ENCODE results near the gene ZNF280D.
"Not testable (repeated sequence)": the region's sequence is repeated elsewhere in the genome, so short reads cannot be mapped to it uniquely, and the experiment has no call there.

ZNF280D gene

DNA sequence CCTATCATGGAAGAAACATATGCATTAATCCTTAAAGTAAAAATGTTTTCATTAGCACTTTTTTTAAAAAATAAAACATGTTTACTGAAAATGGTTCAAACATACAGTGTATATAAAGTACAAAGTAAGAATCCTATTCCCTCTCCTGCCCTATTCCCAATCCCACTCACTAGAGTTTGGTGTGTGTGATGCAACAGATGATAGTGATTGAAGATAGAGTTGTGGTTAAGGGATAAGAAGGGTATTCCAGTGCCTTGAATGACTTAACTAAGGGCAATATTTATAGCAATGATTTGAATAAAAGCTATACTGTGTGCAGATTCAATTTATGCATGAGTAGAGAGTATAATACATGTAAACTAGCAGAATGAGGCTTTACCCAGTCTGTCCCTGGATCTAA lies 18.1 kb downstream of the ZNF280D start:
- no peak for DNase-seq

DNA sequence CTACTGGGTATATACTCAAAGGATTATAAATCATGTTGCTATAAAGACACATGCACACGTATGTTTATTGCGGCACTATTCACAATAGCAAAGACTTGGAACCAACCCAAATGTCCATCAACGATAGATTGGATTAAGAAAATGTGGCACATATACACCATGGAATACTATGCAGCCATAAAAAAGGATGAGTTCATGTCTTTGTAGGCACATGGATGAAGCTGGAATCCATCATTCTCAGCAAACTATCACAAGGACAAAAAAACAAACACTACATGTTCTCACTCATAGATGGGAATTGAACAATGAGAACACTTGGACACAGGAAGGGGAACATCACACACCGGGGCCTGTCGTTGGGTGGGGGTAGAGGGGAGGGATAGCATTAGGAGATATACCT lies 23.8 kb downstream of the ZNF280D start:
- not testable (repeated sequence) for DNase-seq

DNA sequence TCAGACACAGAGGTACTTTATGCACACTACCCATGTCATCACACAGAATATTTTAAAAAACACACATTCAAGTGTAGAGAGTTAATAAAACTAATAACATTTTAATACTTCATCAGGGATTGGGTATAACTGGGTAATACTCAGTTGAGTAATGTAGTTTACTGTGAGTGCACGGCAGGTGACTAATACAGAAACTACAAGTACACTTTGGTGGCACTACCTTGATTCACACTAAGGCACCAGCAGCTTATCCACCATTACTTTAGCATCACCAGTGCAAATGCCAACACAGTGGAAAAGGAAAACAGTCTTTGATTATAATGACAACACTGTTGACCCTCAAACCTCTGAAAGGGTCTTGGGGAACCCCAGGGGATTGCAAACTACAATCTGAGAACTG lies 33.6 kb downstream of the ZNF280D start:
- DNase-seq: peak; percentile 51

DNA sequence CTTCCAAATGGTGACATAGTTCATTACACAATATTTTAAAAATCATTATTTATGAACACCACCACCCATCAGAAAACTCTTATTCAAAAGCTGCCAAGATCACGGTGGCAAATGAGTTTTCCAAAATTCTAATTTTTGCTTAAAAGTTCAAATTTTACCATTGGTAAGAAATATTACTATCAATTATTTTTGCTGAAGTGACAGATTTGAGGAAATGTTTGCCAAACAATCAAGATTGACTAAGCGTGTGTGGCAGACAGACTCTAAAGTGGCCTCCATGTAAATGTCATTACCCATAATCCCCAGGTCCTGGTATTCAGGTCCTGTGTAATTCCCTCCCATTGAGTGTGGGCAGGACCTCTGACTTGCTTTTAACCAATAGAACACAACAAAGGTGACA lies 35.0 kb downstream of the ZNF280D start:
- DNase-seq: no peak

DNA sequence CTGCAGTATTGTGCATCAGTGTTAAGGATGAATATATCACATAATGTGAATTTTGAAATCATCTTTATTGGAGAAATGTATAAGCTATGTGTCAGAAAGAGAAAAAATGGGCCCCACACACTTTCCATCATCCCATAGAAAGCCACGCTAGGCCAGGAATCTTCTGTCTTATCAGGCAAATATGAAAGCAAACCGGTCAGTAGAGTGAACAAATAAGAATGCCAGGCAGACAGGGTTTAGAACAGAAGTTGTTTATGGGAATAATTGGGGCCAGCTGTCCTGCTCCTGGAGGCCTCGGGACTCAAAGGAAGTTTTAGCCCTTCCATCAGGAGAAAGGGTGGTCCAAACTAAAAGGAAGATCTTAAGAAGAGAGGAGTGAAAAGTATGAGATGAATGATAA lies 39.5 kb downstream of the ZNF280D start:
- no peak for DNase-seq

DNA sequence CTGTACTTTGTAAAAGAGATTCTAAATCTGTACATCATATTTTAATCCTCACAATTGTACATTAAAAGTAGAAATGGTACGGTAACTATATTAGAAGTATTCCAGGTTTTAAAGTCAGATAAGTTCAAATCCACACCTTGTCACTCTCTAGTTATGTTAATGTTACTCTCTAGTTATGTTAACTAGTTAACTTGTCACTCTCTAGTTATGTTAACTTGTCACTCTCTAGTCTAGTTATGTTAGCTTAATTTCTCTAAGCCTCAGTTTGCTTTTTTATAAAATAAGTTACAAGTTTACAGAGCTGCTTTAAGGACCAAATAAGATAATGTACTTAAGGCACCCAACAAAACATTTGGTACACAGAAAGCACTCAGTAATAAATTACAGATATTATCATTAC lies 42.6 kb downstream of the ZNF280D start:
- DNase-seq: no peak

DNA sequence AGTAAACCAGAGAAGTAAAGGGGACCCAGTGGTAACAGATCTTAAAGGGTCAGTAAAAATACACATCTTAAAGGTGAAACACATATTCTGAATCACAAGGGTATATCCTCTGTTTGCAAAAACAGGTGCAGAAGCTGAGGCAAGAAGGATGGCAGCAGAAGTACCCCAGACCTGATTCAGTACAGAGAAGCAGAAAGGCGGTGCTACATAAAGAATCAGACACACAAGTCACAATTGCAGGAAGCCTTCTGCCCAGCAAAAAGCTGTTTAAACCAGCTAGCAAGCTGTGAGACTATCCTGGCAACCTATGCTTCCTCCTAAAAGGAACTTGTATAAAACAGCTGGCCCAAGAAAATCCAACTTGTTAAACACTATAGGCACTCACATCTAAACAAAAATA lies 49.4 kb downstream of the ZNF280D start:
- DNase-seq: no peak

DNA sequence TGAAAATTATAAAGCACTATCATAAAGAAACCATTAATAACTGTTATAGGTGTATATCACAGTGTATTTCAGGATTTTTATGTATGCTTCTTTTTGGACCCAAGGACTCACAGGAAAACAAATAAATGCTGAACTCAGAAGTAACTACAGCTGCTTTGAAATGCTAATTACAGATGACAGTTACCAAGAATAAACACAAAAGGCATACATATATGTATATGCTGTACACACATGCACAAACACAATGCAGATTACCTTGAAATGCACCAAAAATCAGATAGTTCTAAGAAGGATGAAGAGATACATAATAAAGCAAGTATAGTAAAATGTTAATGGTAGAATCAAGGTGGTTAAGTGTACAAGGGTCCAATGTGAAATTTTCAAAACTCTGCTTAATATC lies 52.2 kb downstream of the ZNF280D start:
- DNase-seq: no peak

DNA sequence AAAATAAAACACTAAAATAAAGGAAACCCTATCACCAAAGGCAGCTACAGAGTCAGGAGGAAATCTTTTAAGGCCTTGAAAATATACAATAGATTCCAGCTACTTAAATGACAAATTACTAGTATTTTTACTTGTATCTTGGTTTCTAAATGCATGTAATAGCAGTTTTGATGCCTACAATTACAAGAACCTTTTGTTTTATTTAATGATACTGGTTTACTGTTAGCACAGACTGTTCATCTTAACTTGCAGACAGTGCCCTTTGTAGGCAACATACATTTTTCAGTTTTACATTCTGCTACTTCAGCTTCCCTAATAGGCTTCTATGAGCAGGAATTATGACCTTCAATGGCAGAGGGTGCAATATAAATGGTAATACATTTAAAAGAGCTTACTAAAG lies 54.1 kb downstream of the ZNF280D start:
- DNase-seq: no peak

DNA sequence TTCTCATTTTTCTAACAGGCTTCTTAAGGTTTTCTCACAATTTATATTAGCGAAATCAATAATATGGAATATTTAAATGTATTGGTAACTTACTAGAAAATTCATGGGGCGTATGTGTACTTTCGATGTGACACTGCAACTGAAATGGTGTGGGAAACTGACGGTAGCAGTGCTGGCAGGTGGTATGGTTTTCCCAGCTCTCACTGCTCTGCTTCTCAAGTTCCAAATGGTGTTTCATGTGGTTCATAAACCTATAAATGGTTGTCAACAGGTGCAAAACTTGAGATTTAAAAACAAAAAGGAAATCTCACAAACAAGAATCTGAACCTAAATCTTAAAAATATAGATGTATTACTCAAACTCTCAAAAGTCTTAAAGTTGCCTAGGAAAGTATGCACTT lies 54.7 kb downstream of the ZNF280D start:
- no peak for DNase-seq

DNA sequence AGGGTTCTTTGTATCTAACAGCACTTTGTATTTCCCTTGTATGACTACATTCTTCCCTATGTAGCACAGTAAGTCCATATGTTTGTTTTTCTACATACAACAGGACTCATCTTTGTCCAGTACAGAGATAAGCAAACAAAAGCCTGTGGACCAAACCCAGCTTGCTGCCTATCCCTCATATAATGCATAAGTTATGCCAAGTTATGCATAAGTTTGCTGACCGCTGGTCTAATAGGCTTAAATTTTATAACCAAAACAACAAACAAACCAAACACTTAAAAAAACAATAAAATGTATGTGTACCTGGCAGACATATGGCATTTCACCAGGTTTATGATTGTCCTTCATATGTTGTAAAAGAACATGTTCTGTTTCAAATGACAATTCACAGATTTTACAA lies 56.0 kb downstream of the ZNF280D start:
- no peak for DNase-seq

DNA sequence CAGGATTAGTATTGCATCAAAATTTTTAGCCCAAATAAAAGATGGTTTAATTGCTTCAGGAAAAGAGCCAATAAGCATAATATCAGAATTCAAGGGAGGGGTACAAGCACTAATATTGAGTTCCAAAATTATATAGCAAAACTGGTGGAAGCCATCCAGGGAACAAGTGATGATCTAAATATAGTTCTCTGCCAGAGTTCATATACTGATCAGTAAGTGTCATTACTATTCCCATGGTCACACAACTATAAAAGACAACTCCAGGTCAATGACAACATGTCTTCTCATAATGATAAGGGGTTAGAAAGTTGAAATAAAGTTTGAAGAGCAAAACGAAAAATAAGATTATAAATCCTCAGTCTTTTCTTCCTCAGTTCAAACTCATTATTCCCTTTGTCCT lies 57.4 kb downstream of the ZNF280D start:
- DNase-seq: no peak

DNA sequence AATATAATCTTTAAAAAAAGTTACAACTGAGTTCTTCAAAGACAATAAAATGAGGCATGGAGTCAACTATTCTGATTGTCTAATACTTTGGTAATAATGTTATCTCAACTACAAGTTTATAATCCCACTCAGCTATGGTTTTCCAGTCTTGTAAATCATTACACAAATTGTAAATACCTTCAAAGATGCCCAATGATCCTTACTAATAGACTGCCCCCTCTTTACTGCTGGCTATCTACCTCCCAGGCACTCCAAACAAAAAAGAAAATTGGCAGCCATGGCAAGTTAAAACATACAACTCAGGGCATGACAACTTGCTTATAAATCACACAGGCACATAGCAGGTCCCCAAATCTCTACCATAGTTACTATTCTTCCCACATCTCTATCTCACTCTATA lies 58.5 kb downstream of the ZNF280D start:
- DNase-seq: no peak

DNA sequence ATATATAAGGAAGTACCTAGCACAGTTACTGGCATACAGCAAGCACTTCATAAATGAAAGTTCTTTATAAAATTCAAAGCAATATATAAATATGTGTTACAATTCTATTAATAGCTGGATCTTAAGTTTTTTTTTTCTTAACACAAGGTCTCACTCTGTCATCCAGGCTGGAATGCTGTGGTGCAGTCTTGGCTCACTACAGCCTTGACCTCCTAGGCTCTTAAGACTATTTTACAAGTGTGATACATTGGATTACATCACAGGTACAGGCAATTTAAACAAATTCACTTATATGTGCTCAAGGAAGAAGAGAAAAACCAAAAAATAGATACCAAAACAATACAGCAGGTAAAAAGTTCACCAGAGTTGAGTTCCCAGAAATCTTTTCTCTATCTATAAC lies 60.6 kb downstream of the ZNF280D start:
- DNase-seq: no peak

DNA sequence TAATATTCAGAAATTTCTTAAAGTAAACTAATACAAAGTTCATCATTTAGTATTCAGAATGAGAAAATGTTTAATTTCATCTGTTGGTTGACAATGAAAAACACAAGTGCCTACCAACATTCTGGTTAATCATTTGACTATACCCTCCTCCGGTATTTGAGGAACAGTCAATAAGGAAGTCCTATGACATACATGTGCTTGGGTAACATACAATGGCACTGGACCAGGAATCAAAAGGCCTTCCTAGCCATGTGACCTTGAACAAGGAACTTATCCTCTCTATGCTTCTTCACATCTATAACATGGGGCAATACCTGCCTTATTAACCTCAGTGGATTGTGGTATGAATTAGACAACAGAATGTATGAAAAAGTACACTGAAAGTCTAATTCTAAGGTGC lies 65.8 kb downstream of the ZNF280D start:
- no peak for DNase-seq

DNA sequence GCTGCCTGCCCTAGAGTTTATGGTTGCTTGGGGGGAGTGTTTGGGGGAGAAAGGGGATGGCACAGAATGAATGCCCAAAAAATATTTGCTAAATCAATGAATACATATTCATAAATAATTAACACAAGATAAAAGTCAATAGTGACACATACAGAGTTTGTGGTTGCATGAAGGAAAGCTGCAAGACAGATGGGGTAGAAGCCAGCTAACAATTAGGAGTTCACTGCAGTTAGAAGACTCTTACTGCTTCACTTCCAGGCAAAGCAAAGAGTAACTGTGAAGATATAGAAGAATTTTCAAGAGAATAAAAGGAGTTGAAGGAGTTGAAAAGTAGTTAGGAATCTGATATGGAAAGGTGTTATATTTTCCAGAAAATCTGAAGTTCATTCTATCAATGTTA lies 72.4 kb downstream of the ZNF280D start:
- no peak for DNase-seq

DNA sequence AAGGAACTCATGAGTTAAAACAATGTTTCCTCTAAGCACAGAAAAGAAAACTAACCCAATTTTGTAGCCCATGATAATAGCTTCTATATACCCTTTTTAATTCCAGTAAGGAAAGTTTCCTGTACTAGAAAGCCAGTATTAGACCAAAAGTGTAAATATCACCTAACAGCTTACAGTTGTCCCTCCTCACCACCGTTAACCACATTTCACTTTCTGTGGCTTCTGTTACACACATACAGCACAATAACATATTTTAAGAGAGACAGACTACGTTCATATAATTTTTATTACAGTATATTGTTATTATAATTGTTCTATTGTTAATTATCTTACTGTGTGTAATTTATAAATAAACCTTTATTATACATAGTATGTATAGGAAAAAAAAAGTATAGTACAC lies 74.1 kb downstream of the ZNF280D start:
- DNase-seq: no peak

DNA sequence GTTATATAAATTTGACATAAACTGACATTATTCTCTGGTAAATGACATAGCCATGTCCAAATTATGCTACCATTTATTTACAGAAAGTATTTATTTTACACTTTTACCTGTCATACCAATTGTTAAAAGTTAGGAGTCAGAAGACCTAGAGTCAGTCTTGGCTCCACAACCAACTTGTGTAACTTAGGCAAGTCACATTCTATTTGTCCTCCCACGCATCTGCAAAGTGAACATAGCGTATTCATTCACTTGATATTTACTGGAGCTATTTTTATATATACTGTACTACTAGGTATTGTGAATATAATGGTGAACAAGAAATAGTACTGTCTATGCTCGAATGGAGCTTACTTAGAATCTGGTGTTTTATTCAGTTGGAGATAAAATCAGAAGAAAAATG lies 78.7 kb downstream of the ZNF280D start:
- DNase-seq: no peak

DNA sequence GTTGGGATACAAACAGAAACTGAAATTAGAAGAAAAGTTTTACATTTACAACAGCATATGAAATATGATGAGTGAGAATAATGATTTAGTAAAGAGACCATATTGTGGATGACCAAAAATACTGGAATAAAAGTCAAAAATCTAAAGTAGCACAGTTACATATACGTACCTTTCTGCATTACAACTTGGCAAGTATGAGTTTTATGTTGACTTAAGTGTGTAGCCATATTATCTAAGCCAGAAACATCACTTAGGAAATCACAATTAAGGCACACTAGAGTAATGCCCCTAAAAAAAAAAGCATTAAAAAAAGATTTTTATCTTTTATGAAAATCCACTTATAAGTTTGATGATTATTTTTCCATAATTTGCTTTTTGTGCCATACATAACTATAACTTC lies 79.1 kb downstream of the ZNF280D start:
- no peak for DNase-seq

DNA sequence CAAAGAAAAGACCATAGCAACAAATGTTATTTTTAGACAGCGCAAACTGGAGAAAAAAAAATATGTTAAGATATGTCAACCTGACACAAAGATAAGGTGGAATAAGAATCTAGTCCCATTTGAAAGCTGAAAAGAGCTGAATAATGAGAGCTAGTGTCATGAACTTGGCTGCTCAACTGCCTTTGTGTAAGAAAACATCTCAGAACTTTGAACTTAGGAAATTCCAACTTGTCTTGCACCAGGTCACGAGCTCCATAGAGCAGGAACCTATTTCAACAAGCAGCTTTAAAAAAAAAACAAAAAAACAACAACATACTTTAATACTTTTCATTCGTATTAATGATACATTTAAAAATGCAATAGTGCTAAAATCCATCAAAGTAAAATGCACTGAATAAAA lies 79.5 kb downstream of the ZNF280D start:
- DNase-seq: no peak

DNA sequence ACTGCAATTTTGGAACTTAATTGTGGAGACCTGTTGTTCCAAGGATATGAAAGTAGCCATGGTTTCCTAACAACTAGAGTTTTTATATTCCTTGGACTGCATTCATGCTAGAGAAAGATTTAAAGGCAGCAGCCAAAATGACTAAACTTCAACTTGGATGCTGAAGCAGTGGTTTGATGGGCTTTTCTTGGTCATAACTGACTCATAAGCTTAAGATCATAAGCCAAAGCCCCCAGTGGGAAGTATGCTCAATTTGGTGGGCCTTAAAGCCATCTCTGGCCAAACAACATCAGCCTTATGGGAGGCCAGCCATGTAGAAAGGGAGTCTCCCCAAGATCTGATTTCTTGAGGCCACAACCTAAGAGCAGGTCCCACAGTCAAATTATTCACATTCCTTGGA lies 80.2 kb downstream of the ZNF280D start:
- no peak for DNase-seq

DNA sequence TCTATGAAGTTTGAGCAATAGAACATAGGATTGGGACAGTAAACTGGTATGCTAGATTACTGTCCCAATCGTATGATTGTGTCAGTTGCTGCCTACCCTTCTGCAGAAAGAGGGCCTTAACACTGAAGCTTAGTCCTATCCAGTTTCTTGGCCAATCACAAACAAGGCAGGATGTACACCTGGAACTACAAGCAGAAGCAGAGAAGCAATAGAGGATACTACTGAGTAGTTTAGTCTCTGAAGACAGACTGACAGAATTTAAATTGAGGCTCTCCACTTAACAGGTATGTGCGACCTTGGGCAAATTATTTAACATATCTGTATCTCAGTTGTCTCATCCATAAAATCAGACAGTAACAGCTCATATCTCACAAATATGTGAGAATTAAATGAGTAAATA lies 85.0 kb downstream of the ZNF280D start:
- no peak for DNase-seq

DNA sequence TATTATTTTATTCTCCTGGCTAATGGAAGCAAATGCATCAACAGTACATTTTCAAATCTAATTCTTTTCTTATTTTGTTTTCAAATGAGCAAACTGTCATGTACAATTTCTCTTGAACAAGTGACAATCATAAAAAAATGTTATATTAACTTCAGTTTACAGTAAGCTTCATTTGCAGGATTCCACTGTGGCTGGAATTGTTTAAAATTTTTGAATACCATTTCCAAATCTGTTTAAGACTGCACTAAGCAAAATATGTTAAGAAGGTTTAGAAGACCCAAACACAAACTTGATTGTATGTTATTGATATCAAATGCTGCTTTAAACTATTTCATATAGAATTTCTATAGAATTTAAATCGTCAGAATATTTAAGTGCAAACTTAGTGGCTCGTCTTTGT lies 92.8 kb downstream of the ZNF280D start:
- no peak for DNase-seq

DNA sequence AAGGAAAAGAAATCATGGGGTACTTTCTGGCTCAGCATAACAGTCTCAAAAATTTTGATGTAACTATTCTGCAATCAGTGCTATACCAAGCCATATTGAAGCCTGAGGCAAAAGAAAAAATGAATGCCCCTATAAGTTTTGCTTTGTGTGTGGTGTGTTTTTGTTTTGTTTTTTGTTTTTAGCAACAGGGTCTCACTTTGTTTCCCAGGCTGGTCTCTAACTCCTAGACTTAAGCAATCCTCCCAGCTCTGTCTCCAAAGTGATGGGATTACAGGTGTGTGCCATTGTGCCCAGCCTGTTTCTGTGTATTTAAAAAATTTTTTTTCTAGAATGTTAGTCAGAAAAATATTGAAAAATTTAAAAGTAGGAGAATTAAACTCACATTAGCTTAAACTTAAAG lies 93.2 kb downstream of the ZNF280D start:
- DNase-seq: no peak

DNA sequence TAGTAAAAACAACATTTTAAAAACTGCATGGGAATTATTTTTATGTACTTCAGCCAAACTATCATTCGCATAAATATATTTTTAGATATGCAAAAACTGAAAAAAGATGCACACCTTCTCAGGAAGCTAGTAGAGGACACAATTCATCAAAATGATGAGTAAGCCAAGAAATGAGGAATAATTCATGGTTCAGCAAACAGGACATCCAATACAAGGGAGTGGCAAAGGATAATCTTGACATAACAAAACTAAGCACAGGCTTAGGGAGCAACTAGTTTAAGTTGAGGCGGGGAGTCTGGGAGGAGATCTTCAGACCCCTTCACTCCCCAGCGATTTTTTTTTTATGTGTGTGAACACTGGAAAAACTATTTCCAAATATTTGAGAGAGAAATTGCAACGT lies 93.7 kb downstream of the ZNF280D start:
- no peak for DNase-seq

DNA sequence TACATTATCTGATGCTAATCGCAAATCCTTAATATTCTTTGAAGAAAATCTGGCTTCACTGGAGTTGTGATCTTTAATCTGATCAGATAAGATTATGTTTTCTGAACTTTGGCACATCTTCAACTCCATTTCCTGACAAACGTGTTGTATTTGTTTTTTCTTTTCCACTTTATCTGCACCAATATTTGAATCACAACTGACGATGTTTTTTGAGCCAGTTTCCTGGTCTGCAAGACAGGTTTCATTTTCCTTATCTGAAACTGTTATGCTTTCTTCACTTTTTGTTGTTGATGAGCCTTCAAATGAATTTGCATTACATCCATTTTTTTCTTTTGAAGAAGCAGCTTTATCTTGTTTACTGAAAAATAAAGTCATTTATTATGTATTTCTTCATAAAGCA lies 101.5 kb downstream of the ZNF280D start:
- no peak for DNase-seq

Data from activated CD4-positive, alpha-beta T cell treated with anti-CD3 and anti-CD28 coated beads, Interleukin-2, amount 50 U/mL, for 16 hours (primary cell).